ENCODE results near the gene SIRT3. TPM values are rescaled to one million over a fixed set of nuclear protein-coding genes. Genes with fewer than 3 reads are reported as not detected.

The SIRT3 gene
- total and polyA plus RNA-seq, 4 donors, result 14.6 to 21.2 (median 16.4) TPM

GRCh38 chr11:276219-276618 lies 40.1 kb upstream of the SIRT3 start:
- no peaks in the 10 kb centered on the region for H3K36me3 ChIP-seq (ENCODE audit: control insufficient read depth in 4 of 4, insufficient read depth in 4 of 4, low read length in 4 of 4)
- no peak overlapping the region for H3K9ac ChIP-seq (ENCODE audit: insufficient read depth in 1 of 2, low read length in 2 of 2)
- ATAC-seq (ENCODE audit: insufficient read depth, low FRiP score) (no peak), DNase-seq (no peak)
- no peak overlapping the region for H3K27ac ChIP-seq (ENCODE audit: low read depth in 1 of 2, low read length in 1 of 2)
- H3K4me1 ChIP-seq (ENCODE audit: control insufficient read depth in 5 of 5, insufficient read depth in 5 of 5, low read length in 5 of 5), result peaks cover 0 to 15% (median 0%) of the 10 kb centered on the region in 5 donors
- TF ChIP-seq CTCF (IDR thresholded peaks at IDR 0.05; ENCODE audit: control extremely low read depth, extremely low read depth), result no peak
- peaks cover 0 to 56% (median 17%) of the 10 kb centered on the region in 3 donors for H3K27me3 ChIP-seq (ENCODE audit: control insufficient read depth in 3 of 3, insufficient read depth in 3 of 3, low read length in 2 of 3)
- H3K9me3 ChIP-seq (ENCODE audit: control insufficient read depth in 4 of 4, insufficient read depth in 3 of 4, low read length in 3 of 4), result no peaks in the 10 kb centered on the region
- H3K4me3 ChIP-seq, result no peak overlapping the region

- DNase-seq, result no peak
- WGBS, 2 donors, result 87 to 90% methylated on average over 6 of the region's 6 CpGs
- peaks cover 0 to 12% (median 0%) of the 10 kb centered on the region in 5 donors for H3K4me1 ChIP-seq (ENCODE audit: control insufficient read depth in 5 of 5, insufficient read depth in 5 of 5, low read length in 5 of 5)
- peaks cover 0 to 33% (median 6%) of the 10 kb centered on the region in 3 donors for H3K27me3 ChIP-seq (ENCODE audit: control insufficient read depth in 3 of 3, insufficient read depth in 3 of 3, low read length in 2 of 3)
- no peaks in the 10 kb centered on the region for H3K36me3 ChIP-seq (ENCODE audit: control insufficient read depth in 4 of 4, insufficient read depth in 4 of 4, low read length in 4 of 4)
- no peak overlapping the region for H3K9ac ChIP-seq (ENCODE audit: insufficient read depth in 1 of 2, low read length in 2 of 2)
- H3K9me3 ChIP-seq (ENCODE audit: control insufficient read depth in 4 of 4, insufficient read depth in 3 of 4, low read length in 3 of 4), result no peaks in the 10 kb centered on the region
- H3K4me3 ChIP-seq, result no peak overlapping the region
- no peak for ATAC-seq (ENCODE audit: insufficient read depth, low FRiP score)
- H3K27ac ChIP-seq (ENCODE audit: low read depth in 1 of 2, low read length in 1 of 2), result no peak overlapping the region
- no peak for TF ChIP-seq CTCF (IDR thresholded peaks at IDR 0.05; ENCODE audit: control extremely low read depth, extremely low read depth)
Observed at GRCh38 chr11:272931-273198, 36.7 kb upstream of the SIRT3 start.

- 90 to 94% methylated on average over 22 of the region's 22 CpGs for WGBS, 2 donors
Observed at GRCh38 chr11:272195-272930, 36.2 kb upstream of the SIRT3 start.

More at GRCh38 chr11:272195-272930, 36.2 kb upstream of the SIRT3 start:
- Histone ChIP-seq H3K36me3 (ENCODE audit: control insufficient read depth in 4 of 4, insufficient read depth in 4 of 4, low read length in 4 of 4) (no peaks in the 10 kb centered on the region), H3K27me3 (ENCODE audit: control insufficient read depth in 3 of 3, insufficient read depth in 3 of 3, low read length in 2 of 3) (peaks cover 0 to 28% (median 6%) of the 10 kb centered on the region in 3 donors), H3K9me3 (ENCODE audit: control insufficient read depth in 4 of 4, insufficient read depth in 3 of 4, low read length in 3 of 4) (no peaks in the 10 kb centered on the region), H3K27ac (ENCODE audit: low read depth in 1 of 2, low read length in 1 of 2) (no peak overlapping the region), H3K4me3 (no peak overlapping the region), H3K9ac (ENCODE audit: insufficient read depth in 1 of 2, low read length in 2 of 2) (no peak overlapping the region), H3K4me1 (ENCODE audit: control insufficient read depth in 5 of 5, insufficient read depth in 5 of 5, low read length in 5 of 5) (peaks cover 0 to 7% (median 0%) of the 10 kb centered on the region in 5 donors)
- ATAC-seq (ENCODE audit: insufficient read depth, low FRiP score) (no peak), DNase-seq (no peak)
- no peak for TF ChIP-seq CTCF (IDR thresholded peaks at IDR 0.05; ENCODE audit: control extremely low read depth, extremely low read depth)

Measured in lung (tissue), 12 donors.